ENCODE measurements around the gene CCDC188. TPM values are rescaled to one million over a fixed set of nuclear protein-coding genes. Genes with fewer than 3 reads are reported as not detected.

Gene CCDC188
- total and polyA plus RNA-seq, 2 donors (not counting 1 experiment from before 2014, with no cell fraction given) = not detected

DNA sequence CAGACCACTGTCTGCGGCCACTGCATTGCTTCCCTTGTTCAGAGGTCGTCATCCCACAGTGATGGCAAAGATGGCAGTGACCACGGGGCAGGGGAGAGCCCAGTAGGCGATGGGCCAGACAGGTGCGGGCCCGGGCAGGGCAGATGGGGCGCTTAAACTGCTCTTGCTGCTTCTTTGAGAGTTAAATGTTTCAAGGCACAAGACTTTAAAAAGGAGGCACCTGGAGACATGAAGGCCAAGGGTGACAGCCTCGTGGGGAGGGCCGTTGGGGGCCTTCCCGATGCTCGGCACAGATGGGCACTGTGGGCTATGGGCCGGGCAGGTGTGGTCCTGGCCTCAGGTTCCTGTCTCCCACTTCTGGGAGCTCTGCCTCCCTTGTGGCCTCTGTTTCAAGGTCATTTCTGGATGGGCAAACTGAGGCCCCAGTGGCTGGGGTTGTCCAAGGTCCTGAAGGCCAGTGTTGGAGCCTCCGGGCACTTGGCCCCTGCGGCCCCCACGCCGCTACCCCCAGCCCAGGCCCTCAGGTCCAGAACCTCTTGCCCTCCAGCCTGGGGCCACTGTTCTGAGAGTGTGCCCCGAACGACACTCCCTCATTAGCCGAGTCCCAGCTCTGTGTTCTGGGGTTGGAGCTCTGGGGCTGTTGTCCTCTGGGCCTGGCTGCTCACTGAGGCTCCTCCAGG lies 16.9 kb upstream of the CCDC188 start:
- H4K20me1 ChIP-seq (ENCODE audit: control insufficient read depth, insufficient read depth, low read length, poor library complexity, severe bottlenecking) = no peaks in the 10 kb centered on the region
- H2AFZ ChIP-seq (ENCODE audit: insufficient read depth, low read depth, low read length, poor library complexity, severe bottlenecking) = no peak overlapping the region
- ChIA-PET POLR2A (no interaction called here), CTCF (interaction anchor here (1.5 kb wide), 1 partner anchor 11 kb away, joined by 5 read pairs; no protein-coding TSS in a partner anchor)
- intact Hi-C loops (cut with micrococcal nuclease) = loop anchor here (5.0 kb wide), 1 partner anchor 60 kb away; no protein-coding TSS in a partner anchor
- no peak for TF ChIP-seq CTCF (IDR thresholded peaks at IDR 0.05)
- no peak for TF ChIP-seq EZH2 (IDR thresholded peaks at IDR 0.05; ENCODE audit: borderline replicate concordance, insufficient read depth, low read depth, low read length, poor library complexity, severe bottlenecking)
- WGBS (ENCODE audit: insufficient coverage) = 89% methylated on average over 19 of the region's 19 CpGs
- no peaks in the 10 kb centered on the region for H3K27me3 ChIP-seq (replicated peaks in 1 of 4; ENCODE audit: control extremely low read depth in 1 of 4, control insufficient read depth in 3 of 4, insufficient read depth in 4 of 4, low read length in 3 of 4)
- ATAC-seq (ENCODE audit: low read depth) (no peak), DNase-seq (no peak)
- no peak overlapping the region for H3K4me3 Mint-ChIP-seq
- no peak overlapping the region for H3K27ac Mint-ChIP-seq
- H3K9ac ChIP-seq (ENCODE audit: low read length) = no peak overlapping the region
- no peaks in the 10 kb centered on the region for H3K36me3 ChIP-seq (replicated peaks in 1 of 2; ENCODE audit: control extremely low read depth in 1 of 2, control insufficient read depth in 1 of 2, extremely low read depth in 1 of 2, insufficient read depth in 2 of 2, low read length in 1 of 2)
- no peaks in the 10 kb centered on the region for H3K9me3 Mint-ChIP-seq (ENCODE audit: insufficient read depth)
- no peaks in the 10 kb centered on the region for H3K4me1 ChIP-seq (ENCODE audit: control insufficient read depth in 2 of 2, insufficient read depth in 2 of 2, low read length in 2 of 2)
- H3K4me2 ChIP-seq (replicated peaks; ENCODE audit: low read depth, low read length, poor library complexity, severe bottlenecking) = no peak overlapping the region
- no peak overlapping the region for H3K4me3 ChIP-seq (ENCODE audit: control extremely low read depth in 1 of 5, extremely low read depth in 1 of 5, insufficient read depth in 1 of 5, low read depth in 2 of 5, low read length in 4 of 5)
- H3K79me2 ChIP-seq (ENCODE audit: control insufficient read depth, insufficient read depth, low read length) = no peaks in the 10 kb centered on the region
- H3K27me3 Mint-ChIP-seq = peaks cover 3% of the 10 kb centered on the region
- H3K27ac ChIP-seq (ENCODE audit: low read length in 2 of 2) = no peak overlapping the region
- H3K9me3 ChIP-seq (ENCODE audit: control extremely low read depth in 1 of 3, control insufficient read depth in 2 of 3, insufficient read depth in 1 of 3, low read length in 2 of 3) = no peaks in the 10 kb centered on the region
- H3K4me1 Mint-ChIP-seq = no peaks in the 10 kb centered on the region

DNA sequence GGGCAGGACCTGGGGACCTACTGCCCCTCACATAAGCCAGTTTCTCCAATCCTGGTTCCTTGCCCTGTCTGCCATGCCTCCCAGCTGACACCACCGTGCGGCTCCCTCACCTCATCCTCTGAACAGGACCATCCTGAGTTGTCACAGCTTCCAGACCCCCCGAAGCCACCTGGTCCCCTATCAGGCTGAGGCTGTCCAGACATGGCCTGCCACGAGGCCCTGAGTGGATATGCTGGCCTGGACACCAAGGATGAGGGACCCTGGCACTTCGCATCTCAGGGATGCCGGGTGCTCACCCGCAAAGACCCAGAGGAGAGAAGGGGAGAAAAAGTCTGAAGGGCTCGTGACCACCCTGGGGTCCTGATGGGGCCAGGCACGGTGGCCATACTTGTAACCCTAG lies 15.8 kb upstream of the CCDC188 start:
- H3K36me3 ChIP-seq (replicated peaks in 1 of 2; ENCODE audit: control extremely low read depth in 1 of 2, control insufficient read depth in 1 of 2, extremely low read depth in 1 of 2, insufficient read depth in 2 of 2, low read length in 1 of 2) = no peaks in the 10 kb centered on the region
- ChIA-PET POLR2A (no interaction called here), CTCF (interaction anchor here (1.3 kb wide), 1 partner anchor 10 kb away, joined by 6 read pairs; no protein-coding TSS in a partner anchor)
- H3K4me2 ChIP-seq (replicated peaks; ENCODE audit: low read depth, low read length, poor library complexity, severe bottlenecking) = no peak overlapping the region
- H3K79me2 ChIP-seq (ENCODE audit: control insufficient read depth, insufficient read depth, low read length) = no peaks in the 10 kb centered on the region
- Mint-ChIP-seq H3K4me3 (no peak overlapping the region), H3K4me1 (no peaks in the 10 kb centered on the region), H3K27me3 (peaks cover 3% of the 10 kb centered on the region), H3K27ac (no peak overlapping the region), H3K9me3 (ENCODE audit: insufficient read depth) (no peaks in the 10 kb centered on the region)
- WGBS (ENCODE audit: insufficient coverage) = 89% methylated on average over 9 of the region's 9 CpGs
- H4K20me1 ChIP-seq (ENCODE audit: control insufficient read depth, insufficient read depth, low read length, poor library complexity, severe bottlenecking) = no peaks in the 10 kb centered on the region
- H3K27ac ChIP-seq (ENCODE audit: low read length in 2 of 2) = no peak overlapping the region
- ATAC-seq (ENCODE audit: low read depth) = no peak
- no peak for DNase-seq
- intact Hi-C loops (cut with micrococcal nuclease) = loop anchor here (5.0 kb wide), 1 partner anchor 61 kb away; no protein-coding TSS in a partner anchor
- H2AFZ ChIP-seq (ENCODE audit: insufficient read depth, low read depth, low read length, poor library complexity, severe bottlenecking) = no peak overlapping the region
- no peaks in the 10 kb centered on the region for H3K27me3 ChIP-seq (replicated peaks in 1 of 4; ENCODE audit: control extremely low read depth in 1 of 4, control insufficient read depth in 3 of 4, insufficient read depth in 4 of 4, low read length in 3 of 4)
- no peak overlapping the region for H3K9ac ChIP-seq (ENCODE audit: low read length)
- H3K9me3 ChIP-seq (ENCODE audit: control extremely low read depth in 1 of 3, control insufficient read depth in 2 of 3, insufficient read depth in 1 of 3, low read length in 2 of 3) = peaks cover 0 to 5% (median 0%) of the 10 kb centered on the region in 3 donors
- no peak overlapping the region for H3K4me3 ChIP-seq (ENCODE audit: control extremely low read depth in 1 of 5, extremely low read depth in 1 of 5, insufficient read depth in 1 of 5, low read depth in 2 of 5, low read length in 4 of 5)
- no peak for TF ChIP-seq CTCF (IDR thresholded peaks at IDR 0.05)
- TF ChIP-seq EZH2 (IDR thresholded peaks at IDR 0.05; ENCODE audit: borderline replicate concordance, insufficient read depth, low read depth, low read length, poor library complexity, severe bottlenecking) = no peak
- H3K4me1 ChIP-seq (ENCODE audit: control insufficient read depth in 2 of 2, insufficient read depth in 2 of 2, low read length in 2 of 2) = no peaks in the 10 kb centered on the region
